GM12864 (cell line): ENCODE data around the gene TOB2.

Source experiments
- DNase-seq: peaks from one replicate; pipeline ENCODE4 v3.0.0-alpha.2; 2011; ENCODE audit warnings: low read depth
- H3K4me3 ChIP-seq: 2 replicates; pipeline ENCODE4 v1.5.1; 2011; ENCODE audit warnings: mild to moderate bottlenecking, low read depth, low read length, control low read depth
- CTCF ChIP-seq: IDR thresholded peaks from 2 replicates; pipeline ENCODE4 v1.5.1; 2011; ENCODE audit warnings: low read depth, mild to moderate bottlenecking, moderate library complexity, low read length, control low read depth, inconsistent platforms; ENCODE audit errors: missing control alignments

TOB2 gene

DNA sequence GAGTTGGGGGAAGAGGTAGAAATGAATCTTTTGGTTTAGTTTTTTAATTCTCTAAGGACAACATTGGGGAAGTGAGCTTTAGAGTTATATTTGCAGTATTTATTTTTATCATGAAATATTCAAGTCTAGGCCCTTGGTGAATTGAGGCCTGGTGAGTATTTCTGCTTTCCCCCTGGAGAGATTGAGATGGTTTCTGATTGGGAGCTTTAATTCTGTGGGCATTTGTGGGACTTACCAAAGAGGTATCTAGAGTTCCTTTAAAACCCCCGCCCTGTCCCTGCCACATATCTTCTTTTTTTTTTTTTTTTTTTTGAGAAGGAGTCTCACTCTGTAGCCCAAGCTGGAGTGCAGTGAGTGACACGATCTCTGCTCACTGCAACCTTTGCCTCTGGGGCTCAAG, 31.9 kb upstream of the TOB2 start:
- DNase-seq = no peak
- H3K4me3 ChIP-seq = no peak overlapping the region
- TF ChIP-seq CTCF = no peak

DNA sequence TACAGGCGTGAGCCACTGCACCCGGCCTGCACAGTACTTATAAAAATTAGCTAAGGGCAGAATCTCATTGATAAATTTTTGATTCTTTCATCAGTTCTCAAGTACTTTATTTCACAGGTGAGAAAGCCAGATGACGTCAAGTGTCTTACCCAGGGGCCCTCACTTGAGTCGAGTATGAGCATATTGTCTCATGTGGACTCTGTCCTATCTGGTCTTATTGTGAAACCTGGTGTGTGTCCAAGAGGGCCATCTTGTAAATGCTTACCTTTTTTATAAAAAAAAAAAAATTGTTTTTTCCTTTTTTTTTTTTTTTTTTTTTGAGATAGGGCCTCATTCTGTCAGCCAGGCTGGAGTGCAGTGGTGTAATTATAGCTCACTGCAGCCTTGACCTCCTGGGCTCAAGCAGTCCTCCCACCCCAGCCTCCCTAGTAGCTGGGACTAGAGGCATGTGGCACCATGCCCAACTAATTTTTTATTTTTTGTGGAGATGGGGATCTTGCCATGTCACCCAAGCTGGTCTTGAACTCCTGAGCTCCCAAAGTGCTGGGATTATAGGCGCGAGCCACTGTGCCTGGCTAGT, 28.4 kb upstream of the TOB2 start:
- DNase-seq = no peak
- H3K4me3 ChIP-seq = no peak overlapping the region
- TF ChIP-seq CTCF = no peak

- no peak for TF ChIP-seq CTCF
- H3K4me3 ChIP-seq = no peak overlapping the region
- no peak for DNase-seq
These were observed 25.0 kb upstream of the TOB2 start for GRCh38 chr22:41471568-41471967.

DNA sequence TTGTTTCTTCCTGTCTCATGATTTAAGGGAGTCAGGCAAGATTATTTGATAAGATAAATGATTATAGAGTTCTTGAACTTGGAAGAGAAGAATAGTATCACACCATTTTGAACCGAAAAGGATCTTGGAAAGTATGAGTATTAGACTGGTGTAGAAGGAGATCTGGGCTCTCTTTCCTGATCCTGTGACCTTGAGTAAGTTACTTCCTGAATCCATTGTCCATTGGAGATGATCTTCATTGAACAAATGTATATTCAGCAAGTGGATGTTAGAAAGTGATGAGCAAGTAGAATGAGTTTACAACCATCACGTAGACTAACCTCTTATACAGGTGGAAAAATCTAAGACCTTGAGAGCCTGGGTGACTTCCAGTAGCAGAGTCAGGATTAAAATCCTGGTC, 24.3 kb upstream of the TOB2 start:
- H3K4me3 ChIP-seq = no peak overlapping the region
- TF ChIP-seq CTCF = no peak
- DNase-seq = no peak

- no peak for DNase-seq
- H3K4me3 ChIP-seq = peak overlapping the region; percentile 91
- no peak for TF ChIP-seq CTCF
These were observed 22.7 kb upstream of the TOB2 start for GRCh38 chr22:41469218-41469851.

DNA sequence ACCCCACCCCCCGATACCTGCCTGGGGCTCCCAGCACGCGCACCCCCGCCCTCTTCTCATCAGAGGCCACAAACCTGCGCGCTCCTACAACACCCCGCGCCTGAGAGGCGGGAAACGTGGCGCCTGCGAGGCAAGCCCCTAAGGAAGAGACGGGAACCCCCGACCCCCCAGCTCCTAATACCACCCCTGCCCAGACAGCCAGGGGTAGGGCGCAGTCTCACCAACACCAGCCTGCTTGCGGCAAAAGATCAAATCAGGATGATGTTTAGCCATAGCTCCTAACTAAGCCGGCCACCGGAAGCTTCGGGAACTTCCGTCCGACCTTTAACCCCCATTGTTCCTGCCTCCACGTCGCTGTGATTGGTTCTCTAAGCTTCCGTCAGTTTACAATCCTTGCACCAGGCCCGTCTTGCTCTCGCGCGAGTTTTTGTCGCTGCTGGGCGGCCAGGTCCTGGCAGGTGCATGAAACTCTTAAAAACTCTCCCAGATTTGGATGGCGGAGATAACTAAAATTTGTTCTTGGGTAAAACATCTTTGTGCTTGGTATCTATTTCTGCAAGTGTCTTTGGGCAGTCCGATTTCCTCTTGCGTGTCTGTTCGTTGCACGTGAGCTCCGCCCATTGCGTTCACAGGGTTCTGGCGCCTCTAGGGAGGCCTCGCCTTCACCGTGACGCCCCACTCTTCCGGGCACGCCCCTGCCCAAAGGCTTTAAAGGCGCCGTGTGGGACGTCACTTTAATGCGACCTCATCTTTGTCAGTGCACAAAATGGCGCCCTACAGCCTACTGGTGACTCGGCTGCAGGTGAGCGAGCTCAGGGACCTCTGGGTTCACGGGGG, 22.0 kb upstream of the TOB2 start, which contains the start of the genes ACO2 and PHF5A:
Gene ACO2, plus strand, starts transcription at position 737 of the 837 bp plus-strand sequence. Its CDS starts 30 bp downstream, at position 767.
Gene PHF5A, minus strand, starts transcription at position 312 of the 837 bp plus-strand sequence. Its CDS starts 39 bp downstream, at position 273.
- TF ChIP-seq CTCF = no peak
- DNase-seq = peak; percentile 94
- H3K4me3 ChIP-seq = peak within 1 kb of the TSS; percentile 91
